Neural progenitor cell (in vitro differentiated cells): ENCODE measurements around the gene EFNA5. TPM values are rescaled to one million over a fixed set of nuclear protein-coding genes. Genes with fewer than 3 reads are reported as not detected.

Experiments used
- DNase-seq: peaks from one replicate; pipeline ENCODE4 v3.0.0-alpha.2; 2016; ENCODE audit warnings: low spot score
- H2AFZ ChIP-seq: fragments of 200-600 bp; sonication (generic); replicated peaks from 2 replicates; pipeline ENCODE4 v1.6.1; 2016; ENCODE audit warnings: antibody characterized with exemption
- H3F3A ChIP-seq: fragments of 200-600 bp; sonication (generic); 2 replicates; pipeline ENCODE4 v1.6.1; 2016; ENCODE audit warnings: antibody characterized with exemption, low read depth
- H3K27ac ChIP-seq: fragments of 200-600 bp; sonication (generic); 2 replicates; pipeline ENCODE4 v1.5.1; 2016; ENCODE audit warnings: mild to moderate bottlenecking
- H3K27me3 ChIP-seq: fragments of 200-600 bp; sonication (generic); 2 replicates; pipeline ENCODE4 v1.6.1; 2016; ENCODE audit warnings: mild to moderate bottlenecking, moderate library complexity
- H3K36me3 ChIP-seq: fragments of 200-600 bp; sonication (generic); 2 replicates; pipeline ENCODE4 v1.5.1; 2016
- H3K4me1 ChIP-seq: fragments of 200-600 bp; sonication (generic); 2 replicates; pipeline ENCODE4 v1.6.1; 2016; ENCODE audit warnings: mixed run types
- H3K4me2 ChIP-seq: fragments of 200-600 bp; sonication (generic); 2 replicates; pipeline ENCODE4 v1.6.1; 2016
- H3K4me3 ChIP-seq: fragments of 200-600 bp; sonication (generic); 2 replicates; pipeline ENCODE4 v1.5.1; 2016
- H3K79me2 ChIP-seq: fragments of 200-600 bp; sonication (generic); 2 replicates; pipeline ENCODE4 v1.6.1; 2016; ENCODE audit warnings: low read depth
- H3K9ac ChIP-seq: fragments of 200-600 bp; sonication (generic); 2 replicates; pipeline ENCODE4 v1.6.1; 2016
- H3K9me3 ChIP-seq: fragments of 200-600 bp; sonication (generic); 2 replicates; pipeline ENCODE4 v1.5.1; 2016; ENCODE audit warnings: low read depth
- H4K20me1 ChIP-seq: fragments of 200-600 bp; sonication (generic); 2 replicates; pipeline ENCODE4 v1.6.1; 2016; ENCODE audit warnings: low read depth
- H3K27ac Mint-ChIP-seq: 3 replicates; pipeline ENCODE4 v1.8.0; 2021; ENCODE audit warnings: mixed read lengths
- H3K27me3 Mint-ChIP-seq: 2 replicates; pipeline ENCODE4 v1.8.0; 2022; ENCODE audit warnings: low read depth, mild to moderate bottlenecking, inconsistent platforms, moderate library complexity, mixed read lengths; ENCODE audit not compliant: insufficient read depth
- H3K36me3 Mint-ChIP-seq: 3 replicates; pipeline ENCODE4 v1.8.0; 2021; ENCODE audit warnings: mixed read lengths
- H3K4me1 Mint-ChIP-seq: 3 replicates; pipeline ENCODE4 v1.8.0; 2021; ENCODE audit warnings: mixed read lengths
- H3K4me3 Mint-ChIP-seq: 3 replicates; pipeline ENCODE4 v1.8.0; 2021; ENCODE audit warnings: mild to moderate bottlenecking, moderate library complexity, mixed read lengths
- H3K9me3 Mint-ChIP-seq: 3 replicates; pipeline ENCODE4 v1.8.0; 2020; ENCODE audit warnings: mixed read lengths
- CTCF ChIP-seq: fragments of 200-600 bp; sonication (generic); IDR thresholded peaks from 2 replicates; pipeline ENCODE4 v1.5.1; 2017; ENCODE audit warnings: antibody characterized with exemption, mild to moderate bottlenecking
- EZH2 ChIP-seq: fragments of 200-600 bp; sonication (generic); IDR thresholded peaks from 2 replicates; pipeline ENCODE4 v1.6.1; 2017; ENCODE audit warnings: antibody characterized with exemption, mild to moderate bottlenecking, moderate library complexity
- EZH2phosphoT487 ChIP-seq: fragments of 200-600 bp; sonication (generic); IDR thresholded peaks from 2 replicates; pipeline ENCODE4 v1.6.1; 2017; ENCODE audit warnings: antibody characterized with exemption
- total RNA-seq: library from RNA; depleted of rRNA; stranded (reverse); fragments of >200 nt; gene quantifications from 2 replicates; pipeline ENCODE4 v1.2.3, GENCODE V29; 2015; ENCODE audit warnings: low replicate concordance

EFNA5 gene
- total RNA-seq, 1 donor from 2014 or later = 105 TPM

DNA sequence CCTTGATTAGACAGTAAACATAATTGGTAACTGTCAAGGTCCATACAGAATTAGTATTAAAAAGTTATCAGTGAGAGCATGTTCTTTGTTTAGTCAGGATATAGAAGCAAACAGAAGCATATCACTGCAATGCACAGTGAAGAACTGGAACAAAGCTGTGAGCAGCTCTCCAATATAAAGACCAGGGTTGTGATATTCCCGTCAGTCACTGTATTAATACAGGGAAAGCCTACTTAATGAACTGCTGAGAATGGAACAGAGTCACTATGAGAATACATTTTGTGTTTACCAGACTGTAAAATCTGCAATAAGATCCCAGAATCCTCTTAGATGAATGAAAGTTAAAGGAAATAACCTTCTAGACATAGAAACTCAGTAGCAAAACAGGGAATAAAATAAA is 58.2 kb downstream of the EFNA5 start:
- no peak for DNase-seq
- Mint-ChIP-seq H3K36me3 (peaks cover 17% of the 10 kb centered on the region), H3K4me3 (no peak overlapping the region), H3K9me3 (peaks cover 2% of the 10 kb centered on the region), H3K27ac (peak overlapping the region; percentile 11), H3K27me3 (no peaks in the 10 kb centered on the region), H3K4me1 (peaks cover 77% of the 10 kb centered on the region)
- H3F3A ChIP-seq = peaks cover 7% of the 10 kb centered on the region
- peaks cover 74% of the 10 kb centered on the region for H3K4me1 ChIP-seq
- no peak overlapping the region for H3K9ac ChIP-seq
- H3K9me3 ChIP-seq = no peaks in the 10 kb centered on the region
- TF ChIP-seq EZH2 (no peak), EZH2phosphoT487 (no peak), CTCF (no peak)
- no peak overlapping the region for H3K4me3 ChIP-seq
- H3K79me2 ChIP-seq = peaks cover 100% of the 10 kb centered on the region
- peaks cover 100% of the 10 kb centered on the region for H4K20me1 ChIP-seq
- H3K27ac ChIP-seq = peak overlapping the region; percentile 32
- H2AFZ ChIP-seq = no peak overlapping the region
- peaks cover 5% of the 10 kb centered on the region for H3K36me3 ChIP-seq
- no peaks in the 10 kb centered on the region for H3K27me3 ChIP-seq
- H3K4me2 ChIP-seq = no peak overlapping the region

- peaks cover 17% of the 10 kb centered on the region for H3K36me3 Mint-ChIP-seq
- no peak for TF ChIP-seq EZH2phosphoT487
- no peak for TF ChIP-seq CTCF
- no peak for TF ChIP-seq EZH2
- peak overlapping the region; percentile 20 for H3K27ac Mint-ChIP-seq
- Histone ChIP-seq H2AFZ (no peak overlapping the region), H3K9ac (no peak overlapping the region), H3K79me2 (peaks cover 100% of the 10 kb centered on the region), H3K4me2 (no peak overlapping the region), H3K27me3 (no peaks in the 10 kb centered on the region), H3K9me3 (no peaks in the 10 kb centered on the region), H3F3A (peaks cover 6% of the 10 kb centered on the region), H3K36me3 (peaks cover 5% of the 10 kb centered on the region), H3K27ac (no peak overlapping the region), H3K4me3 (no peak overlapping the region), H3K4me1 (peaks cover 83% of the 10 kb centered on the region), H4K20me1 (peaks cover 100% of the 10 kb centered on the region)
- no peak for DNase-seq
- peaks cover 79% of the 10 kb centered on the region for H3K4me1 Mint-ChIP-seq
- peaks cover 2% of the 10 kb centered on the region for H3K9me3 Mint-ChIP-seq
- H3K27me3 Mint-ChIP-seq = no peaks in the 10 kb centered on the region
- H3K4me3 Mint-ChIP-seq = no peak overlapping the region
These were observed 59.9 kb downstream of the EFNA5 start for GRCh38 chr5:107610798-107611197.

- peaks cover 100% of the 10 kb centered on the region for H4K20me1 ChIP-seq
- Mint-ChIP-seq H3K27ac (peak overlapping the region; percentile 82), H3K27me3 (peaks cover 2% of the 10 kb centered on the region), H3K9me3 (peaks cover 2% of the 10 kb centered on the region), H3K4me3 (peak overlapping the region; percentile 46), H3K4me1 (peaks cover 80% of the 10 kb centered on the region), H3K36me3 (peaks cover 12% of the 10 kb centered on the region)
- no peaks in the 10 kb centered on the region for H3K27me3 ChIP-seq
- peak overlapping the region; percentile 53 for H3K4me2 ChIP-seq
- TF ChIP-seq EZH2phosphoT487 (no peak), CTCF (peak; percentile 30)
- no peak overlapping the region for H3K27ac ChIP-seq
- peak; percentile 23 for DNase-seq
- H3F3A ChIP-seq = peaks cover 22% of the 10 kb centered on the region
- no peaks in the 10 kb centered on the region for H3K36me3 ChIP-seq
- no peaks in the 10 kb centered on the region for H3K9me3 ChIP-seq
- H3K4me3 ChIP-seq = no peak overlapping the region
- peaks cover 100% of the 10 kb centered on the region for H3K79me2 ChIP-seq
- peaks cover 86% of the 10 kb centered on the region for H3K4me1 ChIP-seq
- no peak overlapping the region for H3K9ac ChIP-seq
- H2AFZ ChIP-seq = no peak overlapping the region
These were observed 62.9 kb downstream of the EFNA5 start for GRCh38 chr5:107607671-107608345.
